Muscle of leg (tissue), 11 donors: ENCODE data around the gene SH3RF2. TPM values are rescaled to one million over a fixed set of nuclear protein-coding genes. Genes with fewer than 3 reads are reported as not detected.

Experiments
- DNase-seq: peaks from one replicate; pipeline ENCODE4 v3.0.0; 2013
- H3K27ac ChIP-seq: one replicate; pipeline ENCODE4 v1.5.1; 2013; ENCODE audit warnings: mild to moderate bottlenecking, low read length, control low read depth
- H3K27me3 ChIP-seq: one replicate; pipeline ENCODE4 v1.6.1; 2013; ENCODE audit warnings: low read length; ENCODE audit not compliant: control insufficient read depth, insufficient read depth
- H3K36me3 ChIP-seq: one replicate; pipeline ENCODE4 v1.6.1; 2013; ENCODE audit warnings: low read length; ENCODE audit not compliant: control insufficient read depth, insufficient read depth
- H3K4me1 ChIP-seq: one replicate; pipeline ENCODE4 v1.6.1; 2013; ENCODE audit warnings: low read length; ENCODE audit not compliant: control insufficient read depth, insufficient read depth
- H3K4me3 ChIP-seq: one replicate; pipeline ENCODE4 v1.5.1; 2013; ENCODE audit warnings: low read length, control low read depth
- H3K9me3 ChIP-seq: replicated peaks from 2 replicates; pipeline ENCODE4 v1.6.1; 2013; ENCODE audit warnings: low read depth, low read length; ENCODE audit not compliant: control insufficient read depth
- WGBS: methylation state at CpG from one replicate; pipeline ENCODE4 v1.1.5; 2013; ENCODE audit warnings: missing lambda C conversion rate; ENCODE audit not compliant: insufficient coverage; 5-methylcytosine and 5-hydroxymethylcytosine counted together
- polyA plus RNA-seq, 8 donors: library from polyadenylated mRNA; unstranded; fragments of 120-200 nt; gene quantifications; one replicate each; pipeline versions ENCODE4 v1.2.1 to v1.2.3, GENCODE V29; 2013; ENCODE audit warnings: inconsistent platforms in 1 of 8, low replicate concordance in 1 of 8; ENCODE audit not compliant: insufficient read length in 8 of 8, insufficient read depth in 1 of 8
- total RNA-seq: library from RNA; stranded (reverse); fragments of 120-200 nt; gene quantifications from one replicate; pipeline ENCODE4 v1.2.4, GENCODE V29; 2013

SH3RF2 gene
- total and polyA plus RNA-seq, 9 donors = 3.8 to 12.9 (median 8.2) TPM

GRCh38 chr5:145906401-145906800, 30.0 kb upstream of the SH3RF2 start:
- H3K27me3 ChIP-seq = no peaks in the 10 kb centered on the region
- H3K4me3 ChIP-seq = no peak overlapping the region
- H3K4me1 ChIP-seq = no peaks in the 10 kb centered on the region
- H3K36me3 ChIP-seq = no peaks in the 10 kb centered on the region
- peak; percentile 46 for DNase-seq
- H3K9me3 ChIP-seq = peaks cover 2% of the 10 kb centered on the region
- whole genome bisulfite sequencing = no CpG with 5 or more reads among the region's 1 CpG
- H3K27ac ChIP-seq = no peak overlapping the region

DNA sequence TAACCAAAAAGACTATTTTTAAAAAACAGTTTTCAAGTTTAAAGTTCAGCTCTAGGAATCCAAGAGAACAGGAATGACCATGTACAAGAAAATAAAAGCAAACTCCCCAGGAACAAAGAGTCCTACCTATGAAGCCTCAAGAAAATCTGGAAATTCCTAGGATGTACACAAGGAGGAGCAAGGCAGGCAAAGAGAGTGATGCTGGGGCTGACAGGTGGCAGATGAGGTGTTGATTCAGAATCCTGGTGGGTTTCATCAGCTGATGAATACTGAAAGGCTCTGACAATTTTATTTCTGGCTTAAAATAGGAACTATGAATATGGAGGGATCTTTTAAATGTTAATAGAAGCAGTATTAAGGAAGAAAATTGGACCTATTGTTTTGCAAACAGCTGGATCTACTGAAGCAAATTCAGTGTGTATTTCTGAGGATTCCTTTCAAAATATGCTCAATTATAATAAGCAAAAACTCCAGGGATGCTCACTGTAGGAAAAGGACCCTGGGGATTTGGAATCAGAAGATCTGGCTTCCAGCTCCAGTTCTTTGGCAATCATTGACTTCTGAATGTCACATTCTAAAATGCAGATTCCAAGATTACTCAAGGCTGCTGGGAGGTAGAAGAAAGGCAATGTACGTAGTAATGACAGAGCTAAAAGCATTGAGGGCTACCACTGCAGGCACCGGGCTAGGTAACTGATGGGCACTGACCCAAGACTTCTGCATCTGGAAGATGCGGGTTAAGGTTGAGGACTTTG, 28.0 kb upstream of the SH3RF2 start:
- H3K4me3 ChIP-seq = no peak overlapping the region
- no peaks in the 10 kb centered on the region for H3K27me3 ChIP-seq
- H3K4me1 ChIP-seq = no peaks in the 10 kb centered on the region
- no peak overlapping the region for H3K27ac ChIP-seq
- peaks cover 2% of the 10 kb centered on the region for H3K9me3 ChIP-seq
- WGBS = no CpG with 5 or more reads among the region's 3 CpGs
- no peak for DNase-seq
- H3K36me3 ChIP-seq = no peaks in the 10 kb centered on the region

DNA sequence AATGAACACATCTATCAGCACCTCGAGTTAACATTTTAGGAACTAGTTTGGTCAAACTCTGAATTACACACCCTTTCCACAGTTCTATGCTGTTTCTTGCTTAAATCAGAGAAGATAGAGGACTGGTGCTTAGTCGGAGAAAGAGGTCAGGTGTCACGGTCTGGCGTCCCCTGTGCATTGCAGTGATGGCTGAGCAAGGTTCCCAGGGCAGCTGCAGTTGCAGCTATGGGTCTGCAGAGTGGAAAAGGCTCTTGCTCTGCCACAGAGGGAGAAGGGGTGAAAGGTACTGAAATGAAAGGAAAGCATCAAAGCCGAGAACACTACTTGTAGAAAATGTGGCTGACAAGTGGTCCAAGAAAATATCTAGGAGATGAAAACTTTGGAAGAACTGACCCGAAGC, 25.2 kb upstream of the SH3RF2 start:
- H3K9me3 ChIP-seq = peaks cover 2% of the 10 kb centered on the region
- H3K36me3 ChIP-seq = no peaks in the 10 kb centered on the region
- no peaks in the 10 kb centered on the region for H3K4me1 ChIP-seq
- H3K27ac ChIP-seq = no peak overlapping the region
- H3K4me3 ChIP-seq = no peak overlapping the region
- 51% methylated on average over 5 of the region's 6 CpGs for WGBS
- no peak for DNase-seq
- H3K27me3 ChIP-seq = no peaks in the 10 kb centered on the region

GRCh38 chr5:145912019-145912418, 24.4 kb upstream of the SH3RF2 start:
- DNase-seq = no peak
- 89% methylated on average over 1 of the region's 3 CpGs for WGBS
- no peaks in the 10 kb centered on the region for H3K4me1 ChIP-seq
- no peak overlapping the region for H3K27ac ChIP-seq
- H3K36me3 ChIP-seq = no peaks in the 10 kb centered on the region
- no peak overlapping the region for H3K4me3 ChIP-seq
- H3K9me3 ChIP-seq = no peaks in the 10 kb centered on the region
- H3K27me3 ChIP-seq = no peaks in the 10 kb centered on the region

- Histone ChIP-seq H3K4me3 (no peak overlapping the region), H3K4me1 (no peaks in the 10 kb centered on the region), H3K36me3 (no peaks in the 10 kb centered on the region), H3K9me3 (no peaks in the 10 kb centered on the region), H3K27ac (no peak overlapping the region), H3K27me3 (no peaks in the 10 kb centered on the region)
- DNase-seq = no peak
- WGBS = 71% methylated on average over 3 of the region's 5 CpGs
These were observed 23.8 kb upstream of the SH3RF2 start for GRCh38 chr5:145912594-145912993.

DNA sequence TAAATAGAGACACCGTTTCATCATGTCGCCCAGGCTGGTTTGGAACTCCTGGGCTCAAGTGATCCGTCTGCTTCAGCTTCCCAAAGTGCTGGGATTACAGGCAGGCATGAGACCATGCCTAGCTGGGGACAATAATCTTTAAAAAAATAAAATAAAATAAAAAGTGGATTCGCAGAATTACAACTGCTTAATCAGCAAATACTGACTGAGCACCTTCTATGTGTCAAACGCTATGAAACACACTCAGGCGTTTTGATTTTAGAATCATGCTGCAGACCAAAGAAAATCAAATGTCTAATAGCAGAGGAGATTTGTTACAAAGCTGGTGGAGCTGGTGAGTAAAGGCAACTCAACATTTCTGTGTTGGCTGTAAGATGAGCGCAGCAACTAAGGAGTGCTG, 22.7 kb upstream of the SH3RF2 start:
- no peaks in the 10 kb centered on the region for H3K9me3 ChIP-seq
- no peak overlapping the region for H3K27ac ChIP-seq
- no peaks in the 10 kb centered on the region for H3K36me3 ChIP-seq
- 100% methylated on average over 2 of the region's 7 CpGs for WGBS
- H3K27me3 ChIP-seq = peaks cover 2% of the 10 kb centered on the region
- H3K4me1 ChIP-seq = no peaks in the 10 kb centered on the region
- no peak overlapping the region for H3K4me3 ChIP-seq
- no peak for DNase-seq

DNA sequence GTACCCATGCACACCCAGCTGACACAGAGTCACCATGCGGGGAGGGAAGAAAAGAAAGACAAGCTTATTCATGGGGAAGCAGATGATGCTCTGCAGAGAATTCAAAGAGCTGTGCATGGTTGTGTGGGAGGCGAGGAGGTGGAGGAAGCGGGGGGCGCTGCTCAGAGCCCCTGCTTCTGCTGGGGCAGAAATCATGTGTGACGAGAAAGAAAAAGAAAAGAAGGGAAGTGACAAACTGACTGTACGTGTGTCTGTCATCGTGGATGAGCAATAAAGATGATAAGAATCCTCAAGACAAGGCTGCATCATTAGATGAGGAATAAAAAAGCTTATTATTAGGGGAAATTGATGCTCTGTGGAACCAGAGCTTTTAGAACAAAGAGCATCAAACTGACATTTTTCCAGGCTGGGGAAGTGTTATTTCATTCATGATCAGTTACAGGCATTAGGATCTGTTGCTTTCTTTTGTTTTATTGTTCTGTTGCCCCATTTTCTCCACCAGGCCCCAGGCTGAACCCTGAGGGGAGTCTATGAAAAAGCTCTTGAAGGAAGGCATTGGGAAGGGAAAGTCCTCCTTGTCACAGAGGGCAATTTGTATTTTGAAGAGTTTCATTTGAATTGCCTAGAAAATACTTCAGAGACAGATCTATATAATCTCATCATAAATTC, 20.3 kb upstream of the SH3RF2 start:
- no peaks in the 10 kb centered on the region for H3K4me1 ChIP-seq
- no peak overlapping the region for H3K4me3 ChIP-seq
- DNase-seq = no peak
- H3K27ac ChIP-seq = no peak overlapping the region
- no peaks in the 10 kb centered on the region for H3K9me3 ChIP-seq
- peaks cover 2% of the 10 kb centered on the region for H3K27me3 ChIP-seq
- 80% methylated on average over 7 of the region's 7 CpGs for WGBS
- no peaks in the 10 kb centered on the region for H3K36me3 ChIP-seq

DNA sequence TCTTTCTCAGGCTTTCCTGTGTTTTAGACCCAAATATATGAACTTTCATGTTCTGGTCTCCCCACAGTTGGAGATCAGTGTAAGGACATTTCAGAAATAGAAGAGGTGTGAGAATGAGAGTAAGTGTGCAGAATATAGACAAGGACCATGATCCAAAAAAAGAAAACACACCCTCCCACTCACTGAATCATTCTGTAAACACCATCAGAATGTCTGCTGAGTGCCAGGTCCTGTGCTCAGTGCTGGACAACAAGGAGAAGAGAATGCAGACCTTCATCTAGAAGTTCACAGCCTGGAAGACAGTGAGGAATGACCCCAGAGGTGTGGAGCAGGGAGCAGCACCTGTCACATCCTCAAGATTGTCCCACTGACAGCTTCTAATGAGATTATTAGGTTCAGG, 19.1 kb upstream of the SH3RF2 start:
- Histone ChIP-seq H3K27ac (no peak overlapping the region), H3K4me1 (no peaks in the 10 kb centered on the region), H3K9me3 (no peaks in the 10 kb centered on the region), H3K27me3 (peaks cover 2% of the 10 kb centered on the region), H3K36me3 (no peaks in the 10 kb centered on the region), H3K4me3 (no peak overlapping the region)
- no peak for DNase-seq

- no peak overlapping the region for H3K27ac ChIP-seq
- no peaks in the 10 kb centered on the region for H3K4me1 ChIP-seq
- H3K27me3 ChIP-seq = peaks cover 2% of the 10 kb centered on the region
- H3K9me3 ChIP-seq = no peaks in the 10 kb centered on the region
- DNase-seq = no peak
- H3K4me3 ChIP-seq = no peak overlapping the region
- no peaks in the 10 kb centered on the region for H3K36me3 ChIP-seq
- WGBS = 100% methylated on average over 1 of the region's 2 CpGs
These were observed 18.0 kb upstream of the SH3RF2 start for GRCh38 chr5:145918397-145918796.

DNA sequence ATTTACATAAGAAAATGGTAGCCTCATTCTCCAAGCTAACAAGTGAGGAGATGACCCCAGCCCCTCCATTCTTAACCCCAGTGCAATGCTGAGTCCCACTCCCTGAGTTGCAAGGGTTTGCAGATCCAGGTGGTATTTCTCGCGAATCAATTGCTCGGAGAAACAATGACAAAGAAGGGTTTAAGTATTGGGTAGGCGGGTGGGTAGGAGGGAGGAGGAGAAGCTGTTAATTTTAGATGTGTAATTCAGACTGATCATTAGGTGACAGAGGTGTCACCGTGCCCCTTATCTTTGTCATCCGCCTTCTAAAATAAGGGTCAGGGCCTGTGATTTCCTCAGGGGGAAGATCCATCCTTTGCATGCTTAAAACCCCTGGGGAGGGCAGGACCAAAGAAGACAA, 17.0 kb upstream of the SH3RF2 start:
- Histone ChIP-seq H3K27me3 (peaks cover 2% of the 10 kb centered on the region), H3K4me1 (no peaks in the 10 kb centered on the region), H3K9me3 (no peaks in the 10 kb centered on the region), H3K27ac (no peak overlapping the region), H3K36me3 (no peaks in the 10 kb centered on the region), H3K4me3 (no peak overlapping the region)
- 84% methylated on average over 6 of the region's 6 CpGs for WGBS
- DNase-seq = no peak
